H1 (cell line): Measurements from ENCODE around the gene CCSER2. TPM values are rescaled to one million over a fixed set of nuclear protein-coding genes. Genes with fewer than 3 reads are reported as not detected.

ENCODE experiments used
- CTCF ChIA-PET: fragments of 300-600 bp; sonication (Branson Sonifier 250); formaldehyde crosslinking; loops from one replicate; lab custom pipeline; 2021; ENCODE audit not compliant: partially characterized antibody; lab: Charles Lee
- POLR2A ChIA-PET: fragments of 300-600 bp; sonication (Branson Sonifier 250); formaldehyde crosslinking; loops from one replicate; lab custom pipeline; 2021; ENCODE audit warnings: inconsistent platforms; ENCODE audit not compliant: partially characterized antibody; lab: Charles Lee
- DNase-seq, 2 experiments: peaks; one replicate each; pipeline versions ENCODE4 v3.0.0 to v3.0.0-alpha.2; 2010 to 2022; ENCODE audit warnings: low spot score in 2 of 2, low read depth in 1 of 2, mixed read lengths in 1 of 2
- FAIRE-seq: peaks from 2 replicates; lab custom pipeline; 2011; peaks lifted over from hg19 to GRCh38; lab: Jason Lieb, UNC
- H2AFZ ChIP-seq: 2 replicates; pipeline ENCODE4 v1.8.1; 2012; ENCODE audit warnings: low read length, inconsistent platforms
- H2AK5ac ChIP-seq: 2 replicates; pipeline ENCODE4 v1.6.1; 2013; ENCODE audit warnings: low read depth, low read length
- H2BK120ac ChIP-seq: replicated peaks from 2 replicates; pipeline ENCODE3; 2013; ENCODE audit warnings: low read depth, low read length, inconsistent platforms
- H2BK12ac ChIP-seq: 2 replicates; pipeline ENCODE4 v1.6.1; 2013; ENCODE audit warnings: low read depth, low read length
- H2BK15ac ChIP-seq: 2 replicates; pipeline ENCODE4 v1.6.1; 2013; ENCODE audit warnings: low read length
- H2BK20ac ChIP-seq: 2 replicates; pipeline ENCODE4 v1.6.1; 2013; ENCODE audit warnings: low read length
- H2BK5ac ChIP-seq: 2 replicates; pipeline ENCODE4 v1.6.1; 2013; ENCODE audit warnings: low read depth, low read length
- H3K14ac ChIP-seq: 2 replicates; pipeline ENCODE4 v1.6.1; 2013; ENCODE audit warnings: inconsistent platforms; ENCODE audit not compliant: insufficient read length
- H3K18ac ChIP-seq: 2 replicates; pipeline ENCODE4 v1.6.1; 2013; ENCODE audit warnings: low read length; ENCODE audit errors: extremely low read depth
- H3K23ac ChIP-seq: 2 replicates; pipeline ENCODE4 v1.6.1; 2013; ENCODE audit warnings: inconsistent platforms; ENCODE audit not compliant: insufficient read length
- H3K23me2 ChIP-seq: 2 replicates; pipeline ENCODE4 v1.6.1; 2013; ENCODE audit warnings: low read depth, low read length
- H3K27ac ChIP-seq: 2 replicates; pipeline ENCODE4 v1.6.1; 2011; ENCODE audit warnings: low read depth, low read length, inconsistent platforms
- H3K27me3 ChIP-seq, 4 experiments: replicated peaks in 1 of 4; 1 replicate in 1 of 4; 2 replicates in 3 of 4; pipeline versions ENCODE4 v1.6.1 to v1.8.1; 2011 to 2013; ENCODE audit warnings: low read length in 3 of 4, mild to moderate bottlenecking in 3 of 4, inconsistent platforms in 2 of 4, mixed read lengths in 2 of 4, moderate library complexity in 1 of 4; ENCODE audit not compliant: control insufficient read depth in 3 of 4, insufficient read depth in 3 of 4; ENCODE audit errors: extremely low read depth in 1 of 4
- H3K36me3 ChIP-seq, 4 experiments: 2 replicates each; pipeline versions ENCODE4 v1.6.1 to v1.8.1; 2011 to 2013; ENCODE audit warnings: mild to moderate bottlenecking in 4 of 4, low read length in 3 of 4, moderate library complexity in 2 of 4, control low read depth in 1 of 4, inconsistent platforms in 1 of 4; ENCODE audit not compliant: insufficient read depth in 4 of 4, control insufficient read depth in 2 of 4
- H3K4ac ChIP-seq: replicated peaks from 2 replicates; pipeline ENCODE3; 2013; ENCODE audit warnings: low read length, low read depth, mixed read lengths, inconsistent platforms; ENCODE audit not compliant: insufficient read length
- H3K4me1 ChIP-seq, 4 experiments: replicated peaks in 1 of 4; 1 replicate in 1 of 4; 2 replicates in 3 of 4; pipeline versions ENCODE4 v1.6.1 to v1.8.1; 2011 to 2013; ENCODE audit warnings: low read length in 3 of 4, inconsistent platforms in 2 of 4, mixed read lengths in 1 of 4; ENCODE audit not compliant: insufficient read depth in 4 of 4, control insufficient read depth in 3 of 4
- H3K4me2 ChIP-seq, 2 experiments: 2 replicates each; pipeline versions ENCODE4 v1.6.1 to v1.8.1; 2011 to 2013; ENCODE audit warnings: low read depth in 2 of 2, low read length in 2 of 2, control low read depth in 1 of 2, inconsistent platforms in 1 of 2, mild to moderate bottlenecking in 1 of 2; ENCODE audit not compliant: insufficient read depth in 1 of 2
- H3K4me3 ChIP-seq, 4 experiments: fragments of 200-600, 300-600 bp in 1 of 4; sonication (generic), shearing (Covaris generic), sonication (Bioruptor Twin) in 1 of 4; 2 replicates each; pipeline versions ENCODE4 v1.5.1 to v1.8.1; 2011 to 2016; ENCODE audit warnings: low read length in 4 of 4, low read depth in 3 of 4, control low read depth in 2 of 4, inconsistent platforms in 2 of 4, mild to moderate bottlenecking in 2 of 4, mixed read lengths in 1 of 4, moderate library complexity in 1 of 4; ENCODE audit not compliant: insufficient read depth in 2 of 4; ENCODE audit errors: extremely low read depth in 1 of 4
- H3K56ac ChIP-seq: replicated peaks from 2 replicates; pipeline ENCODE3; 2013; ENCODE audit warnings: low read depth, mild to moderate bottlenecking, mixed read lengths, low read length, inconsistent platforms; ENCODE audit not compliant: insufficient read length
- H3K79me1 ChIP-seq: 2 replicates; pipeline ENCODE4 v1.6.1; 2013; ENCODE audit warnings: low read depth, low read length, control low read depth
- H3K79me2 ChIP-seq, 2 experiments: 2 replicates each; pipeline versions ENCODE4 v1.6.1 to v1.8.1; 2012 to 2013; ENCODE audit warnings: low read length in 2 of 2, mild to moderate bottlenecking in 2 of 2, inconsistent platforms in 1 of 2; ENCODE audit not compliant: insufficient read depth in 2 of 2, control insufficient read depth in 1 of 2
- H3K9ac ChIP-seq, 4 experiments: replicated peaks in 1 of 4; 1 replicate in 1 of 4; 2 replicates in 3 of 4; pipeline versions ENCODE4 v1.6.1 to v1.8.1; 2011 to 2013; ENCODE audit warnings: low read depth in 3 of 4, low read length in 3 of 4, control low read depth in 2 of 4, mild to moderate bottlenecking in 2 of 4, moderate library complexity in 2 of 4, inconsistent platforms in 1 of 4; ENCODE audit errors: extremely low read depth in 1 of 4
- H3K9me3 ChIP-seq, 2 experiments: 2 replicates each; pipeline versions ENCODE4 v1.6.1 to v1.8.1; 2012 to 2013; ENCODE audit warnings: mild to moderate bottlenecking in 2 of 2, moderate library complexity in 2 of 2, control low read depth in 1 of 2, inconsistent platforms in 1 of 2, low read depth in 1 of 2, low read length in 1 of 2, mixed read lengths in 1 of 2; ENCODE audit not compliant: insufficient read depth in 2 of 2
- H4K20me1 ChIP-seq, 2 experiments: replicated peaks in 1 of 2; 2 replicates each; pipeline versions ENCODE3 to v1.8.1; 2011 to 2013; ENCODE audit warnings: inconsistent platforms in 2 of 2, low read length in 2 of 2, mild to moderate bottlenecking in 1 of 2; ENCODE audit not compliant: insufficient read depth in 2 of 2, control insufficient read depth in 1 of 2
- H4K5ac ChIP-seq: 2 replicates; pipeline ENCODE4 v1.6.1; 2013; ENCODE audit warnings: low read length, low read depth, mixed read lengths, inconsistent platforms; ENCODE audit not compliant: insufficient read length
- H4K8ac ChIP-seq: 2 replicates; pipeline ENCODE4 v1.8.0; 2013; ENCODE audit warnings: mild to moderate bottlenecking, moderate library complexity, low read length, inconsistent platforms; ENCODE audit not compliant: insufficient read depth; ENCODE audit errors: extremely low read depth
- H4K91ac ChIP-seq: replicated peaks from 2 replicates; pipeline ENCODE3; 2013; ENCODE audit warnings: low read length, mixed read lengths, inconsistent platforms; ENCODE audit not compliant: insufficient read length
- CBX8 ChIP-seq: fragments of 300-800, 300-1000 bp; sonication (generic); IDR thresholded peaks from 2 replicates; pipeline ENCODE4 v1.7.1; 2016; ENCODE audit warnings: low read depth, low read length, borderline replicate concordance
- E2F6 ChIP-seq: IDR thresholded peaks from 2 replicates; pipeline ENCODE4 v1.6.1; 2012; ENCODE audit warnings: inconsistent platforms
- FOSL1 ChIP-seq: IDR thresholded peaks from 2 replicates; pipeline ENCODE4 v1.6.1; 2011; ENCODE audit warnings: mild to moderate bottlenecking, low read depth, low read length, moderate library complexity; ENCODE audit not compliant: insufficient read depth
- GTF2F1 ChIP-seq: IDR thresholded peaks from 2 replicates; pipeline ENCODE4 v1.6.1; 2012; ENCODE audit warnings: low read depth, low read length, improper control_type of control experiment, borderline replicate concordance
- MAX ChIP-seq: IDR thresholded peaks from 2 replicates; pipeline ENCODE4 v1.6.1; 2012; ENCODE audit warnings: inconsistent platforms
- RBBP5 ChIP-seq: IDR thresholded peaks from 2 replicates; pipeline ENCODE4 v1.7.1; 2012; ENCODE audit warnings: low read depth, mild to moderate bottlenecking, inconsistent platforms, low read length, moderate library complexity, borderline replicate concordance
- SIRT6 ChIP-seq: IDR thresholded peaks from one replicate; pipeline ENCODE4 v1.7.1; 2012; ENCODE audit warnings: low read length, inconsistent platforms
- ZNF274 ChIP-seq: IDR thresholded peaks from 2 replicates; pipeline ENCODE4 v1.7.0; 2012; ENCODE audit warnings: low read length, borderline replicate concordance; ENCODE audit errors: extremely low read depth
- WGBS, 2 experiments: shearing (Covaris generic) in 1 of 2; methylation state at CpG; one replicate each; pipeline versions ENCODE4 v1.1.6 to v1.1.7; 2013 to 2015; ENCODE audit warnings: low lambda C conversion rate in 2 of 2, mixed read lengths in 2 of 2, inconsistent platforms in 1 of 2, low coverage in 1 of 2, missing lambda C conversion rate in 1 of 2; ENCODE audit not compliant: insufficient replicate concordance in 2 of 2, insufficient coverage in 1 of 2, insufficient read length in 1 of 2; ENCODE audit errors: extremely low coverage in 1 of 2, missing lambda C conversion rate in 1 of 2; 5-methylcytosine and 5-hydroxymethylcytosine counted together
- polyA plus RNA-seq, 7 experiments: library from polyadenylated mRNA; depleted of rRNA in 3 of 7; stranded (reverse) in 5 of 7; unstranded in 2 of 7; fragments of >200 nt in 5 of 7; fragments of 200-250 nt in 2 of 7; gene quantifications; 1 replicate in 5 of 7; 2 replicates in 1 of 7; 4 replicates in 1 of 7; pipeline versions ENCODE4 v1.2.1 to v1.2.3, GENCODE V29; 2011 to 2013; ENCODE audit warnings: missing spikeins in 2 of 7, mixed read lengths in 2 of 7
- total RNA-seq: library from RNA; stranded (reverse); fragmentation: NEBNext Ultra II Directional; extraction: Animal tissue kit (Norgen Biotek cat#: 25700); gene quantifications from 2 replicates; pipeline ENCODE4 v1.2.1, GENCODE V29; 2021

CCSER2 gene
- total and polyA plus RNA-seq, 2 of the 8 experiments (the other 6 are each of a cell fraction or from before 2014, with no cell fraction given) = 6.9 to 30.5 TPM

- TF ChIP-seq SIRT6 (no peak), GTF2F1 (no peak), E2F6 (no peak), RBBP5 (no peak), CBX8 (no peak), ZNF274 (no peak), MAX (no peak), FOSL1 (no peak)
- H3K9ac ChIP-seq = no peak overlapping the region
- H2AK5ac ChIP-seq = no peak overlapping the region
- H2BK20ac ChIP-seq = no peak overlapping the region
- H4K8ac ChIP-seq = no peak overlapping the region
- H3K27ac ChIP-seq = no peak overlapping the region
- no peaks in the 10 kb centered on the region for H3K23me2 ChIP-seq
- CTCF ChIA-PET = interaction anchor here (0.6 to 6.9 kb wide), 6 partner anchors 22 to 248 kb away, joined by 3 to 33 read pairs (median 4); no protein-coding TSS in a partner anchor
- no peak overlapping the region for H4K91ac ChIP-seq
- no peak overlapping the region for H2BK5ac ChIP-seq
- H2BK120ac ChIP-seq = no peak overlapping the region
- no peak overlapping the region for H2BK15ac ChIP-seq
- H4K20me1 ChIP-seq = no peaks in the 10 kb centered on the region
- no peaks in the 10 kb centered on the region; a peak in 1 of 8 replicates for H3K36me3 ChIP-seq
- H3K4ac ChIP-seq = no peak overlapping the region
- H3K79me1 ChIP-seq = no peaks in the 10 kb centered on the region
- WGBS, 2 experiments = 72% methylated on average over 1 of the region's 1 CpG; no CpG with 5 or more reads in 1 of the 2 experiments
- H3K27me3 ChIP-seq = no peaks in the 10 kb centered on the region
- H3K4me2 ChIP-seq = no peak overlapping the region
- no peak overlapping the region for H3K18ac ChIP-seq
- no peak for FAIRE-seq
- H3K4me1 ChIP-seq = no peaks in the 10 kb centered on the region
- no peak overlapping the region for H3K23ac ChIP-seq
- H3K14ac ChIP-seq = no peak overlapping the region
- no peak overlapping the region for H3K4me3 ChIP-seq
- H4K5ac ChIP-seq = no peak overlapping the region
- no peak for DNase-seq
- H3K79me2 ChIP-seq = no peaks in the 10 kb centered on the region
- no peak overlapping the region for H2AFZ ChIP-seq
- no peak overlapping the region for H3K56ac ChIP-seq
- POLR2A ChIA-PET = no interaction called here
- H2BK12ac ChIP-seq = no peak overlapping the region
- H3K9me3 ChIP-seq = no peaks in the 10 kb centered on the region
Observed at GRCh38 chr10:84289521-84290200, 38.7 kb upstream of the CCSER2 start.
